Trophoblast cell (in vitro differentiated cells and primary cell): ENCODE measurements around the gene ATG3.

ENCODE experiments used
- DNase-seq, 2 donors: peaks; one replicate each; pipeline ENCODE4 v3.0.0-alpha.2; 2016
- H2AFZ ChIP-seq: 2 replicates; pipeline ENCODE4 v1.6.1; 2013; ENCODE audit warnings: low read length, moderate library complexity, mild to moderate bottlenecking; ENCODE audit not compliant: insufficient read depth, poor library complexity
- H2AK5ac ChIP-seq: 2 replicates; pipeline ENCODE4 v1.6.1; 2013; ENCODE audit warnings: mild to moderate bottlenecking, low read length
- H2BK120ac ChIP-seq: 2 replicates; pipeline ENCODE4 v1.6.1; 2013; ENCODE audit warnings: low read length, mild to moderate bottlenecking, moderate library complexity; ENCODE audit not compliant: insufficient read depth, poor library complexity
- H2BK12ac ChIP-seq: 2 replicates; pipeline ENCODE4 v1.6.1; 2013; ENCODE audit warnings: mild to moderate bottlenecking, low read length, moderate library complexity
- H2BK5ac ChIP-seq: 2 replicates; pipeline ENCODE4 v1.6.1; 2013; ENCODE audit warnings: low read length, low read depth, moderate library complexity, mild to moderate bottlenecking; ENCODE audit not compliant: poor library complexity
- H3K14ac ChIP-seq: 2 replicates; pipeline ENCODE4 v1.6.1; 2013; ENCODE audit warnings: mild to moderate bottlenecking, low read length
- H3K18ac ChIP-seq: 2 replicates; pipeline ENCODE4 v1.6.1; 2013; ENCODE audit warnings: mild to moderate bottlenecking, low read length
- H3K23ac ChIP-seq: 2 replicates; pipeline ENCODE4 v1.6.1; 2013; ENCODE audit warnings: low read length
- H3K27ac ChIP-seq: 2 replicates; pipeline ENCODE4 v1.5.1; 2013; ENCODE audit warnings: low read depth, mild to moderate bottlenecking, inconsistent platforms, low read length, moderate library complexity
- H3K27me3 ChIP-seq: 2 replicates; pipeline ENCODE4 v1.6.1; 2013; ENCODE audit warnings: inconsistent platforms, mild to moderate bottlenecking, low read length, moderate library complexity; ENCODE audit not compliant: insufficient read depth
- H3K36me3 ChIP-seq, 2 experiments: 1 replicate in 1 of 2; 2 replicates in 1 of 2; pipeline ENCODE4 v1.6.1; 2013; ENCODE audit warnings: low read length in 2 of 2, mild to moderate bottlenecking in 2 of 2, moderate library complexity in 1 of 2; ENCODE audit not compliant: insufficient read depth in 2 of 2, control insufficient read depth in 1 of 2
- H3K4ac ChIP-seq: 2 replicates; pipeline ENCODE4 v1.6.1; 2013; ENCODE audit warnings: low read depth, mild to moderate bottlenecking, low read length, moderate library complexity
- H3K4me1 ChIP-seq, 2 experiments: 1 replicate in 1 of 2; 2 replicates in 1 of 2; pipeline ENCODE4 v1.6.1; 2013; ENCODE audit warnings: low read length in 2 of 2, mild to moderate bottlenecking in 2 of 2, moderate library complexity in 1 of 2; ENCODE audit not compliant: insufficient read depth in 2 of 2, control insufficient read depth in 1 of 2
- H3K4me2 ChIP-seq: 2 replicates; pipeline ENCODE4 v1.6.1; 2013; ENCODE audit warnings: inconsistent platforms, mild to moderate bottlenecking, low read length, moderate library complexity
- H3K4me3 ChIP-seq: 2 replicates; pipeline ENCODE4 v1.5.1; 2013; ENCODE audit warnings: mild to moderate bottlenecking, low read depth, low read length, inconsistent platforms
- H3K79me1 ChIP-seq: one replicate; pipeline ENCODE4 v1.6.1; 2013; ENCODE audit warnings: low read length
- H3K79me2 ChIP-seq: 2 replicates; pipeline ENCODE4 v1.6.1; 2013; ENCODE audit warnings: low read length, mild to moderate bottlenecking; ENCODE audit not compliant: control insufficient read depth, insufficient read depth, poor library complexity
- H3K9ac ChIP-seq: 2 replicates; pipeline ENCODE4 v1.6.1; 2013; ENCODE audit warnings: mild to moderate bottlenecking, low read length
- H3K9me3 ChIP-seq: 2 replicates; pipeline ENCODE4 v1.6.1; 2013; ENCODE audit warnings: low read depth, mild to moderate bottlenecking, control low read depth, inconsistent platforms, low read length; ENCODE audit not compliant: insufficient read depth
- H4K12ac ChIP-seq: 2 replicates; pipeline ENCODE4 v1.6.1; 2013; ENCODE audit warnings: low read depth, mild to moderate bottlenecking, low read length, moderate library complexity
- H4K8ac ChIP-seq: 2 replicates; pipeline ENCODE4 v1.6.1; 2013; ENCODE audit warnings: low read depth, mild to moderate bottlenecking, low read length, moderate library complexity
- H4K91ac ChIP-seq: one replicate; pipeline ENCODE4 v1.6.1; 2013; ENCODE audit warnings: low read depth, mild to moderate bottlenecking, low read length, moderate library complexity
- WGBS: extraction: QIAGEN DNeasy Blood & Tissue Kit; methylation state at CpG from one replicate; pipeline ENCODE4 v1.1.7; 2013; ENCODE audit warnings: missing lambda C conversion rate; ENCODE audit not compliant: insufficient read length, insufficient coverage; ENCODE audit errors: extremely low coverage; 5-methylcytosine and 5-hydroxymethylcytosine counted together

The ATG3 gene

DNA sequence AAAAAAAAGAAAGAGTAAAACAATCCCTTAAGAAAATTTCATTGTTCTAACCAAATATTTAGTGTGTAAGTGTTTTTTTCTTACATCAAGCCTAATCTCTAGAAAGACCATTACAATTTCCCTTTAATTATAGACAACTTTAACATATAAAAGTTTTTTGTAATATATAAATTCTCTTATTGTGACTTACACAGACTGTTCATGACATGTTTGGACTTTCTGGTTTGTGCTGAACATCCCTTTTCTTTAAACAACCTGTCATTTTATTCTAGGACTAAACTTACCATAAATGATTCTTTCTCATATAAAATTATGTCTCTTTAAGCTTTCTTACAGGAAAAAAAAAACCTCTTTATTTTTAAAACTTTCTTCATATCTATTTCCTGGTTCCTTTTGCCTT lies 49.4 kb downstream of the ATG3 start:
- no peaks in the 10 kb centered on the region for H3K4me1 ChIP-seq
- H2BK120ac ChIP-seq: no peak overlapping the region
- no peak overlapping the region for H3K9ac ChIP-seq
- no peak overlapping the region for H3K18ac ChIP-seq
- H3K4ac ChIP-seq: no peak overlapping the region
- H2BK5ac ChIP-seq: no peak overlapping the region
- DNase-seq: no peak
- no peaks in the 10 kb centered on the region for H3K79me2 ChIP-seq
- H4K12ac ChIP-seq: no peak overlapping the region
- H3K27ac ChIP-seq: no peak overlapping the region
- no peak overlapping the region for H3K23ac ChIP-seq
- no peak overlapping the region for H4K91ac ChIP-seq
- no peak overlapping the region for H4K8ac ChIP-seq
- peaks cover 2% of the 10 kb centered on the region for H3K9me3 ChIP-seq
- H3K27me3 ChIP-seq: no peaks in the 10 kb centered on the region
- no peak overlapping the region for H2BK12ac ChIP-seq
- no peak overlapping the region for H2AFZ ChIP-seq
- no peaks in the 10 kb centered on the region for H3K79me1 ChIP-seq
- no peak overlapping the region for H3K4me2 ChIP-seq
- H2AK5ac ChIP-seq: no peak overlapping the region
- H3K14ac ChIP-seq: no peak overlapping the region
- no peaks in the 10 kb centered on the region for H3K36me3 ChIP-seq
- no peak overlapping the region for H3K4me3 ChIP-seq

DNA sequence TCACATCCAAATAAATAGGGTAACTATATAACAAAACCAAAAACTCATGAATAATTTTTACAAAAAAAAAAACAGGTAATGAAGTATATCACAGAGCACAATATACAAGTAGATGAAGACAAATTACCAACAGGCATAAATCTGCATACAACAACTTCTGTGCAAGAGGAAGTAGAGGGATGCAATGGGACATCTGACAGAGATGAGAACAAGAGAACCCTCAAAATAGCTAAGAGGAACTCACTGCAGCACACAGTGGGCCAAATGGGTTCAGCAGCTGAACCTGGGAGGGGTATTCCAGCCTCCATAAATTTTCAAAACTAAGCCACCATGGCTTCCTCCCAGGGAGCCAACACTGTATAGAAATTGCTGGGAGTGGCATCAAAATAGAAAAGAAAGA lies 52.9 kb downstream of the ATG3 start:
- Histone ChIP-seq H3K9ac (no peak overlapping the region), H3K36me3 (no peaks in the 10 kb centered on the region), H3K18ac (no peak overlapping the region), H3K14ac (no peak overlapping the region), H3K23ac (no peak overlapping the region), H3K4me2 (no peak overlapping the region), H4K12ac (no peak overlapping the region), H3K4me3 (no peak overlapping the region), H2BK5ac (no peak overlapping the region), H3K79me2 (no peaks in the 10 kb centered on the region), H3K79me1 (no peaks in the 10 kb centered on the region), H3K27ac (no peak overlapping the region), H4K91ac (no peak overlapping the region), H3K27me3 (no peaks in the 10 kb centered on the region), H2BK12ac (no peak overlapping the region), H3K4ac (no peak overlapping the region), H3K4me1 (no peaks in the 10 kb centered on the region), H3K9me3 (peaks cover 2% of the 10 kb centered on the region), H2AK5ac (no peak overlapping the region), H4K8ac (no peak overlapping the region), H2BK120ac (no peak overlapping the region), H2AFZ (no peak overlapping the region)
- no peak for DNase-seq

DNA sequence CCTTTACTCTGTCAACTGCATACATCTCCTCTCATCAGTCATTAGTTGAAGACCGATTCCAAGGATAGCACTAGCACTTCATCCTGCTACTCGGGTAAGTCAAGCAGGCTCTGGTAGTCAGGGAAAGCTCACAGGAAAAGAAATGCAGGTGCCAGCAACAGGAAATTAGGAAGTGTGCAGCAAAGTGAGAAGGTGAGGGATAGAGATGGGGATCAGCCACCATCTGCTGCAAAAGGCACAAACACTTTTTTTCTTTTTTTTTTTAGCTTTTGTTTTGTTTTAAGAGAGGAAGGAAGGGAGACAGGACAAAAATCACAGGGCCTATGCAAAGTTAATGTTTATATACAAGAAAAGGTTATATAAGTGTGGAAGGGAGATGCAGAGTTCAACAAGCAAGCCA lies 53.5 kb downstream of the ATG3 start:
- H2BK12ac ChIP-seq: no peak overlapping the region
- H3K18ac ChIP-seq: no peak overlapping the region
- H2AK5ac ChIP-seq: no peak overlapping the region
- no peak overlapping the region for H2BK120ac ChIP-seq
- H3K27ac ChIP-seq: no peak overlapping the region
- H3K4me2 ChIP-seq: no peak overlapping the region
- no peak overlapping the region for H4K12ac ChIP-seq
- peaks cover 2% of the 10 kb centered on the region for H3K9me3 ChIP-seq
- no peak overlapping the region for H3K4ac ChIP-seq
- H3K36me3 ChIP-seq: no peaks in the 10 kb centered on the region
- H3K4me1 ChIP-seq: no peaks in the 10 kb centered on the region
- H3K4me3 ChIP-seq: no peak overlapping the region
- no peak for DNase-seq
- H2AFZ ChIP-seq: no peak overlapping the region
- no peak overlapping the region for H3K14ac ChIP-seq
- no peaks in the 10 kb centered on the region for H3K27me3 ChIP-seq
- no peaks in the 10 kb centered on the region for H3K79me1 ChIP-seq
- no peak overlapping the region for H3K9ac ChIP-seq
- no peak overlapping the region for H4K91ac ChIP-seq
- H3K79me2 ChIP-seq: no peaks in the 10 kb centered on the region
- no peak overlapping the region for H4K8ac ChIP-seq
- H2BK5ac ChIP-seq: no peak overlapping the region
- no peak overlapping the region for H3K23ac ChIP-seq
- no CpG with 5 or more reads among the region's 2 CpGs for WGBS

DNA sequence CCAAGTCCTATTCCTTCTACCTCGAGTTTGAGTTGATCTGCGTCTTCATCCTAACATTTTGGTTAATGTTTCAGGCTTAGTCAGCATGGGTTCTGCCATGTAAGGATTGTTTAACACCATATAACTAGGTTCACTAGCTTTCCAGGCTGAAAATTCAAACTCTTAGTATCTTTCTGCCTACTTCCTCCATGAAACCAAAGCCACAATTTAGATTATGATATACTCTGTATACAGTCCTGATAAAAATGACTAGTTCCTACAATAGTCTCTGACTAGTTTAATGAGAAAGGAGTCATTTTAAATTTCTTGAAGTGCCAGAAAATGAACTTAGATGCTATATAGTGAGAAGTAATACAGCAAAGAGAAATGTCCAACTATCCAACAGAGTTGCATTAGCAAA lies 55.9 kb downstream of the ATG3 start:
- Histone ChIP-seq H3K79me2 (no peaks in the 10 kb centered on the region), H3K4me3 (no peak overlapping the region), H3K4me2 (no peak overlapping the region), H3K27ac (no peak overlapping the region), H2BK5ac (no peak overlapping the region), H3K18ac (no peak overlapping the region), H4K91ac (no peak overlapping the region), H3K9ac (no peak overlapping the region), H2BK120ac (no peak overlapping the region), H3K23ac (no peak overlapping the region), H4K12ac (no peak overlapping the region), H3K4me1 (no peaks in the 10 kb centered on the region), H3K14ac (no peak overlapping the region), H3K9me3 (no peaks in the 10 kb centered on the region), H4K8ac (no peak overlapping the region), H2AK5ac (no peak overlapping the region), H3K27me3 (no peaks in the 10 kb centered on the region), H2BK12ac (no peak overlapping the region), H3K36me3 (no peaks in the 10 kb centered on the region), H2AFZ (no peak overlapping the region), H3K79me1 (no peaks in the 10 kb centered on the region), H3K4ac (no peak overlapping the region)
- WGBS: no CpG with 5 or more reads among the region's 2 CpGs
- no peak for DNase-seq

DNA sequence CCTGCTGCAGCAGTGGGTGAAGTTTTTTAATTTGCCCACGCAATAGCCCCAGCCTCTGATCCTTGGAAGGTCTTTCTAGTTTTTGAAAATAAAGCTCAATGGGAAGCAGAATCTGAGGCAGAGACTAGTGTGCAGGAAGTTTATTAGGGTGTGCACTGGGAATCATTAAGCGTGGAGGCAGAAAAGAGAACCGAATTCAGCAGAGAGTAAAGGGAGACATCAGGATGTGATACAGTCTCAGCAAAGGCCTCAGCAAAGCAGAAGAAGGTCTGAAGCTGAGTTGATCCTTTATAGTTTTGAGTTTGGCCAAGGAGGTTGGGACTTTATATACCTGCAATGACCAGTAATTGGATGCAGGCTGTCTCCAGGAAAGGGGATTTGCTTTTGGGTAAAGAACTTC lies 57.6 kb downstream of the ATG3 start:
- Histone ChIP-seq H4K12ac (no peak overlapping the region), H3K79me1 (no peaks in the 10 kb centered on the region), H3K4me1 (no peaks in the 10 kb centered on the region), H2BK120ac (no peak overlapping the region), H3K27ac (no peak overlapping the region), H3K23ac (no peak overlapping the region), H3K4me2 (no peak overlapping the region), H3K14ac (no peak overlapping the region), H4K91ac (no peak overlapping the region), H2AK5ac (no peak overlapping the region), H3K9me3 (no peaks in the 10 kb centered on the region), H2AFZ (no peak overlapping the region), H3K36me3 (no peaks in the 10 kb centered on the region), H3K27me3 (no peaks in the 10 kb centered on the region), H2BK5ac (no peak overlapping the region), H3K4me3 (no peak overlapping the region), H3K9ac (no peak overlapping the region), H3K4ac (no peak overlapping the region), H2BK12ac (no peak overlapping the region), H4K8ac (no peak overlapping the region), H3K79me2 (no peaks in the 10 kb centered on the region), H3K18ac (no peak overlapping the region)
- no peak for DNase-seq
- no CpG with 5 or more reads among the region's 3 CpGs for WGBS
